MM.1S (cell line): ENCODE data around the gene BPGM.

Experiments
- DNase-seq: peaks from one replicate; pipeline ENCODE4 v3.0.0-alpha.2; 2015
- H2AFZ ChIP-seq: fragments of 300-600 bp; sonication (generic); 2 replicates; pipeline ENCODE4 v1.6.0; 2016; ENCODE audit warnings: antibody characterized with exemption, low read length
- H3F3A ChIP-seq: fragments of 300-600 bp; sonication (generic); 2 replicates; pipeline ENCODE4 v1.6.1; 2016; ENCODE audit warnings: mild to moderate bottlenecking, antibody characterized with exemption, low read length, moderate library complexity, mixed read lengths; ENCODE audit not compliant: insufficient read depth
- H3K27ac ChIP-seq: fragments of 300-600 bp; sonication (generic); 2 replicates; pipeline ENCODE4 v1.5.1; 2016; ENCODE audit warnings: mild to moderate bottlenecking, low read length
- H3K27me3 ChIP-seq: fragments of 300-600 bp; sonication (generic); replicated peaks from 2 replicates; pipeline ENCODE4 v1.6.0; 2016; ENCODE audit warnings: low read length; ENCODE audit not compliant: insufficient read depth
- H3K36me3 ChIP-seq: fragments of 300-600 bp; sonication (generic); replicated peaks from 2 replicates; pipeline ENCODE4 v1.6.1; 2016; ENCODE audit warnings: mild to moderate bottlenecking, low read length, mixed read lengths; ENCODE audit not compliant: insufficient read depth
- H3K4me1 ChIP-seq: fragments of 300-600 bp; sonication (generic); 2 replicates; pipeline ENCODE4 v1.6.1; 2016; ENCODE audit warnings: low read length, mixed read lengths
- H3K4me2 ChIP-seq: fragments of 300-600 bp; sonication (generic); 2 replicates; pipeline ENCODE4 v1.6.0; 2016; ENCODE audit warnings: low read depth, low read length
- H3K4me3 ChIP-seq: fragments of 300-600 bp; sonication (generic); 2 replicates; pipeline ENCODE4 v1.5.1; 2016; ENCODE audit warnings: low read length, mixed read lengths
- H3K79me2 ChIP-seq: fragments of 300-600 bp; sonication (generic); 2 replicates; pipeline ENCODE4 v1.6.1; 2016; ENCODE audit warnings: mixed run types, low read length, mixed read lengths
- H3K9ac ChIP-seq: fragments of 300-600 bp; sonication (generic); 2 replicates; pipeline ENCODE4 v1.6.1; 2016; ENCODE audit warnings: low read length, mixed read lengths
- H3K9me2 ChIP-seq: fragments of 300-600 bp; sonication (generic); replicated peaks from 2 replicates; pipeline ENCODE4 v1.6.1; 2016; ENCODE audit warnings: mild to moderate bottlenecking, low read length, mixed read lengths; ENCODE audit not compliant: insufficient read depth
- H3K9me3 ChIP-seq: fragments of 300-600 bp; sonication (generic); replicated peaks from 2 replicates; pipeline ENCODE4 v1.6.1; 2016; ENCODE audit warnings: mild to moderate bottlenecking, low read length, mixed read lengths; ENCODE audit not compliant: insufficient read depth
- H4K20me1 ChIP-seq: fragments of 300-600 bp; sonication (generic); 2 replicates; pipeline ENCODE4 v1.6.1; 2016; ENCODE audit warnings: mild to moderate bottlenecking, low read length, moderate library complexity, mixed read lengths; ENCODE audit not compliant: insufficient read depth
- CTCF ChIP-seq: fragments of 300-600 bp; sonication (generic); IDR thresholded peaks from 2 replicates; pipeline ENCODE4 v1.5.1; 2016; ENCODE audit warnings: antibody characterized with exemption, low read length, mixed read lengths
- EZH2 ChIP-seq: fragments of 300-600 bp; sonication (generic); optimal IDR thresholded peaks from 2 replicates; pipeline ENCODE3; 2017; ENCODE audit warnings: low read depth, mild to moderate bottlenecking, antibody characterized with exemption, low read length, mixed read lengths
- EZH2phosphoT487 ChIP-seq: fragments of 300-600 bp; sonication (generic); IDR thresholded peaks from 2 replicates; pipeline ENCODE4 v1.6.1; 2018; ENCODE audit warnings: antibody characterized with exemption, low read length

Gene BPGM

GRCh38 chr7:134645478-134645877 lies 1.2 kb upstream of the BPGM start:
- DNase-seq, result no peak
- H2AFZ ChIP-seq, result peak overlapping the region; percentile 58

GRCh38 chr7:134645935-134646334 lies 718 bp upstream of the BPGM start:
- H3K4me2 ChIP-seq, result peak overlapping the region; percentile 54
- H3K9ac ChIP-seq, result peak overlapping the region; percentile 69
- no peaks in the 10 kb centered on the region for H3K27me3 ChIP-seq
- TF ChIP-seq EZH2 (no peak), CTCF (no peak), EZH2phosphoT487 (no peak)
- no peaks in the 10 kb centered on the region for H3K9me3 ChIP-seq
- peaks cover 15% of the 10 kb centered on the region for H3F3A ChIP-seq
- 0 out of 2 replicates have a peak, but pooled peaks cover 5% of the 10 kb centered on the region for H3K4me1 ChIP-seq
- no peaks in the 10 kb centered on the region for H4K20me1 ChIP-seq
- no peaks in the 10 kb centered on the region for H3K36me3 ChIP-seq
- peaks cover 13% of the 10 kb centered on the region for H3K79me2 ChIP-seq
- peak overlapping the region; percentile 31; the same call in 1 of the 2 replicates for H3K27ac ChIP-seq
- DNase-seq, result no peak
- H3K9me2 ChIP-seq, result no peaks in the 10 kb centered on the region
- peak overlapping the region; percentile 58 for H2AFZ ChIP-seq
- H3K4me3 ChIP-seq, result peak overlapping the region; percentile 78

More at GRCh38 chr7:134645478-134645877, 1.2 kb upstream of the BPGM start:
- H3K27ac ChIP-seq, result no peak overlapping the region
- H3K9me2 ChIP-seq, result no peaks in the 10 kb centered on the region
- H3K79me2 ChIP-seq, result peaks cover 13% of the 10 kb centered on the region
- peaks cover 15% of the 10 kb centered on the region for H3F3A ChIP-seq
- H3K9ac ChIP-seq, result peak overlapping the region; percentile 69; the same call in 1 of the 2 replicates
- no peaks in the 10 kb centered on the region for H4K20me1 ChIP-seq
- no peaks in the 10 kb centered on the region for H3K27me3 ChIP-seq
- peak overlapping the region; percentile 78 for H3K4me3 ChIP-seq
- no peaks in the 10 kb centered on the region for H3K9me3 ChIP-seq
- no peak for TF ChIP-seq CTCF
- TF ChIP-seq EZH2phosphoT487, result no peak
- peak overlapping the region; percentile 54 for H3K4me2 ChIP-seq
- H3K36me3 ChIP-seq, result no peaks in the 10 kb centered on the region
- 0 out of 2 replicates have a peak, but pooled peaks cover 5% of the 10 kb centered on the region for H3K4me1 ChIP-seq

- Histone ChIP-seq H2AFZ (no peak overlapping the region), H3K9me2 (no peaks in the 10 kb centered on the region), H3K4me2 (no peak overlapping the region), H3F3A (peaks cover 15% of the 10 kb centered on the region), H3K27me3 (no peaks in the 10 kb centered on the region), H3K27ac (no peak overlapping the region), H3K4me3 (no peak overlapping the region), H3K9me3 (no peaks in the 10 kb centered on the region), H4K20me1 (no peaks in the 10 kb centered on the region), H3K9ac (no peak overlapping the region), H3K79me2 (peaks cover 13% of the 10 kb centered on the region), H3K36me3 (no peaks in the 10 kb centered on the region), H3K4me1 (0 out of 2 replicates have a peak, but pooled peaks cover 5% of the 10 kb centered on the region)
- TF ChIP-seq EZH2 (no peak), EZH2phosphoT487 (no peak), CTCF (no peak)
- no peak for DNase-seq
Observed at GRCh38 chr7:134648456-134648855, 1.8 kb downstream of the BPGM start.
